Astrocyte (in vitro differentiated cells and primary cell): ENCODE measurements around the gene UBE2S. TPM values are rescaled to one million over a fixed set of nuclear protein-coding genes. Genes with fewer than 3 reads are reported as not detected.

ENCODE experiments used
- DNase-seq: peaks from one replicate; pipeline ENCODE4 v3.0.0-alpha.2; 2010; ENCODE audit warnings: low read depth
- FAIRE-seq: peaks from 2 replicates; lab custom pipeline; 2011; peaks lifted over from hg19 to GRCh38; lab: Jason Lieb, UNC
- H2AFZ ChIP-seq: 2 replicates; pipeline ENCODE4 v1.6.0; 2012; ENCODE audit warnings: low read depth, low read length, inconsistent platforms
- H3K27ac ChIP-seq: 2 replicates; pipeline ENCODE4 v1.5.1; 2011; ENCODE audit warnings: low read depth, low read length, inconsistent platforms
- H3K27me3 ChIP-seq: 2 replicates; pipeline ENCODE4 v1.6.0; 2011; ENCODE audit warnings: low read length, inconsistent platforms; ENCODE audit not compliant: insufficient read depth
- H3K36me3 ChIP-seq: 2 replicates; pipeline ENCODE4 v1.5.1; 2011; ENCODE audit warnings: low read length, inconsistent platforms; ENCODE audit not compliant: insufficient read depth
- H3K4me1 ChIP-seq: 2 replicates; pipeline ENCODE4 v1.5.1; 2011; ENCODE audit warnings: low read length, inconsistent platforms; ENCODE audit not compliant: insufficient read depth
- H3K4me2 ChIP-seq: 2 replicates; pipeline ENCODE4 v1.6.0; 2012; ENCODE audit warnings: low read length, inconsistent platforms
- H3K4me3 ChIP-seq: 2 replicates; pipeline ENCODE4 v1.5.1; 2011; ENCODE audit warnings: low read depth, mild to moderate bottlenecking, low read length, inconsistent platforms; ENCODE audit not compliant: insufficient read depth
- H3K79me2 ChIP-seq: 2 replicates; pipeline ENCODE4 v1.6.0; 2012; ENCODE audit warnings: mild to moderate bottlenecking, low read length, inconsistent platforms; ENCODE audit not compliant: insufficient read depth
- H3K9ac ChIP-seq: 2 replicates; pipeline ENCODE4 v1.6.0; 2012; ENCODE audit warnings: mild to moderate bottlenecking, low read length, inconsistent platforms
- H3K9me3 ChIP-seq: 2 replicates; pipeline ENCODE4 v1.5.1; 2012; ENCODE audit warnings: low read depth, mild to moderate bottlenecking, low read length, inconsistent platforms; ENCODE audit not compliant: insufficient read depth
- H4K20me1 ChIP-seq: 2 replicates; pipeline ENCODE4 v1.6.0; 2012; ENCODE audit warnings: low read length, inconsistent platforms; ENCODE audit not compliant: insufficient read depth
- H3K27ac Mint-ChIP-seq: one replicate; pipeline ENCODE4 v1.8.0; 2021; ENCODE audit warnings: mild to moderate bottlenecking, mixed read lengths; ENCODE audit not compliant: unreplicated experiment
- H3K27me3 Mint-ChIP-seq: one replicate; pipeline ENCODE4 v1.8.0; 2021; ENCODE audit warnings: low read depth, mixed read lengths; ENCODE audit not compliant: unreplicated experiment
- H3K36me3 Mint-ChIP-seq: one replicate; pipeline ENCODE4 v1.8.0; 2021; ENCODE audit warnings: low read depth, mixed read lengths; ENCODE audit not compliant: unreplicated experiment
- H3K4me1 Mint-ChIP-seq: one replicate; pipeline ENCODE4 v1.8.0; 2021; ENCODE audit warnings: low read depth, mixed read lengths; ENCODE audit not compliant: unreplicated experiment
- H3K4me3 Mint-ChIP-seq: one replicate; pipeline ENCODE4 v1.8.0; 2021; ENCODE audit warnings: mild to moderate bottlenecking, moderate library complexity, mixed read lengths; ENCODE audit not compliant: unreplicated experiment
- H3K9me3 Mint-ChIP-seq: one replicate; pipeline ENCODE4 v1.8.0; 2021; ENCODE audit warnings: mild to moderate bottlenecking, mixed read lengths; ENCODE audit not compliant: unreplicated experiment
- EZH2 ChIP-seq: IDR thresholded peaks from 2 replicates; pipeline ENCODE4 v1.6.1; 2012; ENCODE audit warnings: mild to moderate bottlenecking, low read length, inconsistent platforms; ENCODE audit not compliant: insufficient read depth
- total RNA-seq: library from RNA; stranded (reverse); gene quantifications from 2 replicates; pipeline ENCODE4 v1.2.1, GENCODE V29; 2021
- TF ChIP-seq, protein P1 (sequence below): IDR thresholded peaks from 2 replicates; pipeline ENCODE4 v1.5.1; 2011; ENCODE audit warnings: low read depth, mild to moderate bottlenecking, inconsistent platforms, low read length, moderate library complexity; ENCODE audit not compliant: insufficient read depth

The UBE2S gene
- total RNA-seq, 1 donor from 2014 or later = 116 TPM

DNA sequence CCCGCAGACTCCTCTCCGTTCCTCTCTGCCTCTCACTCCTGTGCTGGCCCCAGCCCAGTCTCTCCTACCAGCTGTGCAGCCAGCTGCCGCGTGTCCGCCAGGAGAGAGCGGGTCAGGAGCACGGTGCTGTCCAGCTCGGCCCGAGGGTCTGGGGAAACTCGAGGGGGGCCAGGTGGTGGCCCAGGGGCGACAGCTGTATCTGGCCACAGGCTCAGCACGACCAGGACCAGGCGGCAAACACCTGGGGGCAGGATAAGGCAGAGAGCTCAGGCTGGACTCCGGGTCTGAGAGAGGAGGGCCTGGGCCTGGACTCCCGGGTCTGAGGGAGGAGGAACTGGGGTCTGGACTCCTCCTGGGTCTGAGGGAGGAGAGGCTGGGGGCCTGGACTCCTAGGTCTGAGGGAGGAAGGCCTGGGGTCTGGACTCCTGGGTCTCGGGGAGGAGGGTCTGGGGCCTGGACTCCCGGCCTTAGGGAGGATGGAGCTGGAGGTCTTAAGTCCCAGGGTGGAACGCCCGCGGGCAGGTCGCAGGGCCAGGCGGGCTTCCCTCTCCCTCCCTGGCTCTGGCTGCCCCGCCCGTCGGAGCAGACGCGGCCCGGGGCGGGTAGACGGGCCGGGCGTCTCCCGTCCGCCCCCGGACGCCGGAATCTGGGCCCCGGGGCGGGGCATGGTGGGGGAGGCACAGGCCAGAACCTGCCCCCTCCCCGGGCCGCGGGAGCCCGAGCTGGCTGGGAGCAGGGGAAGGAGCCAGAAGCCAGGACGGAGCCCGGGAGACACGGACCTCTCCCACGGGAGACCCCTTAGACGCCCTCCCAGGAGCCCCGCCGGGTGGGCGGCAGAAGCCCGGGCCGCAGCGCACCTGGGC lies 38.7 kb downstream of the UBE2S start:
- DNase-seq (peak; percentile 34), FAIRE-seq (no peak)
- H3K4me3 Mint-ChIP-seq = peak overlapping the region; percentile 83
- Histone ChIP-seq H3K36me3 (peaks cover 14% of the 10 kb centered on the region), H3K9me3 (no peaks in the 10 kb centered on the region), H3K27ac (peak overlapping the region; percentile 70), H3K4me1 (peaks cover 38% of the 10 kb centered on the region), H3K4me3 (peak overlapping the region; percentile 72), H3K27me3 (no peaks in the 10 kb centered on the region), H3K9ac (peak overlapping the region; percentile 88), H3K79me2 (peaks cover 31% of the 10 kb centered on the region), H2AFZ (peak overlapping the region; percentile 50), H4K20me1 (peaks cover 34% of the 10 kb centered on the region), H3K4me2 (peak overlapping the region; percentile 97)
- peaks cover 12% of the 10 kb centered on the region for H3K36me3 Mint-ChIP-seq
- peak overlapping the region; percentile 47 for H3K27ac Mint-ChIP-seq
- no peaks in the 10 kb centered on the region for H3K27me3 Mint-ChIP-seq
- TF ChIP-seq EZH2 = no peak
- TF ChIP-seq, protein P1, sequence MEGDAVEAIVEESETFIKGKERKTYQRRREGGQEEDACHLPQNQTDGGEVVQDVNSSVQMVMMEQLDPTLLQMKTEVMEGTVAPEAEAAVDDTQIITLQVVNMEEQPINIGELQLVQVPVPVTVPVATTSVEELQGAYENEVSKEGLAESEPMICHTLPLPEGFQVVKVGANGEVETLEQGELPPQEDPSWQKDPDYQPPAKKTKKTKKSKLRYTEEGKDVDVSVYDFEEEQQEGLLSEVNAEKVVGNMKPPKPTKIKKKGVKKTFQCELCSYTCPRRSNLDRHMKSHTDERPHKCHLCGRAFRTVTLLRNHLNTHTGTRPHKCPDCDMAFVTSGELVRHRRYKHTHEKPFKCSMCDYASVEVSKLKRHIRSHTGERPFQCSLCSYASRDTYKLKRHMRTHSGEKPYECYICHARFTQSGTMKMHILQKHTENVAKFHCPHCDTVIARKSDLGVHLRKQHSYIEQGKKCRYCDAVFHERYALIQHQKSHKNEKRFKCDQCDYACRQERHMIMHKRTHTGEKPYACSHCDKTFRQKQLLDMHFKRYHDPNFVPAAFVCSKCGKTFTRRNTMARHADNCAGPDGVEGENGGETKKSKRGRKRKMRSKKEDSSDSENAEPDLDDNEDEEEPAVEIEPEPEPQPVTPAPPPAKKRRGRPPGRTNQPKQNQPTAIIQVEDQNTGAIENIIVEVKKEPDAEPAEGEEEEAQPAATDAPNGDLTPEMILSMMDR = no peak
- no peaks in the 10 kb centered on the region for H3K9me3 Mint-ChIP-seq
- peaks cover 27% of the 10 kb centered on the region for H3K4me1 Mint-ChIP-seq

DNA sequence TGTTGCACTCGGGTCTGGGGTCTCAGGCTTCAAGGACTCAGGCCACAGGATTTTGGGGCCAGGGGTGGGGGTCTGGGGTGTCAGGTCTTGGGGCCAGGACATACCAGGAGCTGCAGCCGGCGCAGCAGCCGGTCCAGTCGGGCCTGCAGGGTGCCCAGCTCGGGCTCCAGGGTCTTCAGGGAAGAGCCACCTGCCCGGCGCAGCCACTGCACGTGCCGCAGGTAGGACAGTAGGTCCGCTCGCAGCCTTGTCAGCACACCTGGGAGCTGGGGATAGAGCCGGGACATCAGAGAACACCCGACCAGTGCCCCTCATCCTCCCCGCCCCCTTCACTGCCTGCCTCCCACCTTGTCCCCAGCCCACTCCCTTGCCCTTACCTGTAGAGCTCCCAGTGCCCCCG lies 39.5 kb downstream of the UBE2S start:
- H3K27ac Mint-ChIP-seq = no peak overlapping the region

More for the DNA sequence above, 39.5 kb downstream of the UBE2S start:
- peaks cover 29% of the 10 kb centered on the region for H3K4me1 ChIP-seq
- Mint-ChIP-seq H3K9me3 (no peaks in the 10 kb centered on the region), H3K27me3 (no peaks in the 10 kb centered on the region), H3K36me3 (peaks cover 12% of the 10 kb centered on the region), H3K4me3 (peak overlapping the region; percentile 83), H3K4me1 (peaks cover 25% of the 10 kb centered on the region)
- H3K27ac ChIP-seq = no peak overlapping the region
- no peaks in the 10 kb centered on the region for H3K27me3 ChIP-seq
- peaks cover 36% of the 10 kb centered on the region for H4K20me1 ChIP-seq
- no peak for FAIRE-seq
- TF ChIP-seq, protein P1 = no peak
- no peak for TF ChIP-seq EZH2
- H3K79me2 ChIP-seq = peaks cover 31% of the 10 kb centered on the region
- H3K4me2 ChIP-seq = peak overlapping the region; percentile 97
- no peak for DNase-seq
- peaks cover 14% of the 10 kb centered on the region for H3K36me3 ChIP-seq
- peak overlapping the region; percentile 72 for H3K4me3 ChIP-seq
- no peak overlapping the region for H2AFZ ChIP-seq
- no peaks in the 10 kb centered on the region for H3K9me3 ChIP-seq
- H3K9ac ChIP-seq = peak overlapping the region; percentile 88
